Measurements from ENCODE around the gene MED13L. TPM values are rescaled to one million over a fixed set of nuclear protein-coding genes. Genes with fewer than 3 reads are reported as not detected.

The MED13L gene
- total and polyA plus RNA-seq, 2 donors (not counting 1 experiment from before 2014, with no cell fraction given), result 20.3 to 207 TPM

DNA sequence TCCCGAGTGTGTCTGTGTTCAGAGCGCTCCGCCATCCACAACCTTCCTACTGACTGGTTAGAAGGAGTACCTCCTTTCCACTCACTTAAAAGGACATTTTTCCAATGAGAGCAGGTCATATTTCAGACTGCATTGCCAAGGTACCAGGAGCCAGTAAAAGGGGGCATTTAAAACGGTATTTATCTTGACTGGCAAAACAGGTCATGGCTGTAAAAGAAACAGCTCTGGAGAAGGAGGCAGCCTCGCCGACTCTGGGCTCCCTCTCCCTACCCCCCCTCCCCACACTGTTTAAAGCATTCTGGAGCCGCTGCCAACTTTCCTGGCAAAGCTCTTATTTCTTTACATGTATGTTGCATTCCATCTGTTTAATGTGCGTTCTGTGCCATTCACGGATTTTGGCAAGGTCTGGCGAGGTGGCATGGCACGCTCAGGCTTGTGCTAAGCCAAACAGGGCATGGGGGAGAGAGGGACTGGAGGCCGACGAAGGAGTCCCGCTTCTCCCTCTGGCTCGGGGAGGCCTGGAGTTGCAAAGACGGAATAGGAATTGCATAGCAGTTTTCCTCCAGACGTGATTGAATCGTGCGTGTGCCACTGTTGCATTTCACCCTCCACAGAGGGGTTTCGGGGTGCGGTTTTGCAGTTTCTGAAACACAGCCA lies 41.2 kb upstream of the MED13L start:
- no peak overlapping the region for H3K9ac ChIP-seq (ENCODE audit: low read length)
- DNase-seq (no peak), ATAC-seq (ENCODE audit: low read depth) (no peak)
- intact Hi-C loops (cut with micrococcal nuclease), result no loop called here
- H3K4me3 ChIP-seq (ENCODE audit: control extremely low read depth in 1 of 5, extremely low read depth in 1 of 5, insufficient read depth in 1 of 5, low read depth in 2 of 5, low read length in 4 of 5), result no peak overlapping the region
- no peak overlapping the region for H2AFZ ChIP-seq (ENCODE audit: insufficient read depth, low read depth, low read length, poor library complexity, severe bottlenecking)
- CTCF ChIA-PET, result interaction anchor here (1.0 kb wide), 1 partner anchor 16 kb away, joined by 3 read pairs; no protein-coding TSS in a partner anchor
- Mint-ChIP-seq H3K4me1 (peaks cover 21% of the 10 kb centered on the region), H3K9me3 (ENCODE audit: insufficient read depth) (no peaks in the 10 kb centered on the region), H3K27me3 (peaks cover 3% of the 10 kb centered on the region), H3K27ac (no peak overlapping the region), H3K4me3 (no peak overlapping the region)
- H3K9me3 ChIP-seq (ENCODE audit: control extremely low read depth in 1 of 3, control insufficient read depth in 2 of 3, insufficient read depth in 1 of 3, low read length in 2 of 3), result no peaks in the 10 kb centered on the region
- 96% methylated on average over 21 of the region's 21 CpGs for WGBS (ENCODE audit: insufficient coverage)
- H4K20me1 ChIP-seq (ENCODE audit: control insufficient read depth, insufficient read depth, low read length, poor library complexity, severe bottlenecking), result no peaks in the 10 kb centered on the region
- peaks cover 18 to 20% of the 10 kb centered on the region in 2 donors for H3K4me1 ChIP-seq (ENCODE audit: control insufficient read depth in 2 of 2, insufficient read depth in 2 of 2, low read length in 2 of 2)
- no peaks in the 10 kb centered on the region for H3K79me2 ChIP-seq (ENCODE audit: control insufficient read depth, insufficient read depth, low read length)
- H3K27me3 ChIP-seq (replicated peaks in 1 of 4; ENCODE audit: control extremely low read depth in 1 of 4, control insufficient read depth in 3 of 4, insufficient read depth in 4 of 4, low read length in 3 of 4), result no peaks in the 10 kb centered on the region
- H3K4me2 ChIP-seq (replicated peaks; ENCODE audit: low read depth, low read length, poor library complexity, severe bottlenecking), result no peak overlapping the region
- no peaks in the 10 kb centered on the region for H3K36me3 ChIP-seq (replicated peaks in 1 of 2; ENCODE audit: control extremely low read depth in 1 of 2, control insufficient read depth in 1 of 2, extremely low read depth in 1 of 2, insufficient read depth in 2 of 2, low read length in 1 of 2)
- TF ChIP-seq CTCF (IDR thresholded peaks at IDR 0.05) (no peak), EZH2 (IDR thresholded peaks at IDR 0.05; ENCODE audit: borderline replicate concordance, insufficient read depth, low read depth, low read length, poor library complexity, severe bottlenecking) (no peak)
- POLR2A ChIA-PET, result no interaction called here
- no peak overlapping the region for H3K27ac ChIP-seq (ENCODE audit: low read length in 2 of 2)

DNA sequence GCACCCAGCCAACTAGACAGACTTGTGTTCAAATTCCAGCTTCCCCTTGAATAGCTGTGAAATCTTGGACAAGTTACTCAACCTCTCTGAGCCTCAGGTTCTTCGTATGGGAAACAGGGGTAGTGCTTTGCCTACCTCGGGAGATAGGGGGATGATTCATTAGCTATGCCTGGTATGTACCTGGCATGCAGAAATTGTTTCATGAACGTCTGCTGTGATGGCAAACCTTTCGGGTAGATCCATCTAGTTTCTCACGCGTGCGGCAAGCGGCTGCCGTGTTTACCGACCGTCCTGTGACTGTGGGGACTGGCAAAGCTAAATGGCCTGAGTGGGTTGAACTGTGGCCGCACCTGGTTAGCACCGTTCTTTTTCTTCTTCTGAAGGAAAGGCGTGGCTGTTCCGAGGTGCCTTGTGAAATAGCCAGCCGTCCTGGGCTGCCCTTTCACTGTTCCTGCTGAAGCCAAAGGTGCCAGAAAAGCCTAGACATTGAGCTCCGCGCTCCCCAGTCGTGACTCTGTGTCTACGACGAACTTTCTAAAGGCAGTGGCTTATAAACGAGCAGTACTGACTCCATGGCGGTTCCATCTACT lies 40.6 kb upstream of the MED13L start:
- Mint-ChIP-seq H3K4me1 (peaks cover 17% of the 10 kb centered on the region), H3K27ac (peak overlapping the region; percentile 46), H3K9me3 (ENCODE audit: insufficient read depth) (no peaks in the 10 kb centered on the region), H3K4me3 (no peak overlapping the region), H3K27me3 (peaks cover 3% of the 10 kb centered on the region)
- TF ChIP-seq EZH2 (IDR thresholded peaks at IDR 0.05; ENCODE audit: borderline replicate concordance, insufficient read depth, low read depth, low read length, poor library complexity, severe bottlenecking), result no peak
- no peak for TF ChIP-seq CTCF (IDR thresholded peaks at IDR 0.05)
- ChIA-PET POLR2A (no interaction called here), CTCF (interaction anchor here (1.0 kb wide), 1 partner anchor 16 kb away, joined by 3 read pairs; no protein-coding TSS in a partner anchor)
- no peak overlapping the region for H3K4me2 ChIP-seq (replicated peaks; ENCODE audit: low read depth, low read length, poor library complexity, severe bottlenecking)
- H3K9me3 ChIP-seq (ENCODE audit: control extremely low read depth in 1 of 3, control insufficient read depth in 2 of 3, insufficient read depth in 1 of 3, low read length in 2 of 3), result no peaks in the 10 kb centered on the region
- no peaks in the 10 kb centered on the region for H3K27me3 ChIP-seq (replicated peaks in 1 of 4; ENCODE audit: control extremely low read depth in 1 of 4, control insufficient read depth in 3 of 4, insufficient read depth in 4 of 4, low read length in 3 of 4)
- intact Hi-C loops (cut with micrococcal nuclease), result no loop called here
- H3K4me3 ChIP-seq (ENCODE audit: control extremely low read depth in 1 of 5, extremely low read depth in 1 of 5, insufficient read depth in 1 of 5, low read depth in 2 of 5, low read length in 4 of 5), result no peak overlapping the region
- no peaks in the 10 kb centered on the region for H4K20me1 ChIP-seq (ENCODE audit: control insufficient read depth, insufficient read depth, low read length, poor library complexity, severe bottlenecking)
- DNase-seq (no peak), ATAC-seq (ENCODE audit: low read depth) (no peak)
- no peaks in the 10 kb centered on the region for H3K36me3 ChIP-seq (replicated peaks in 1 of 2; ENCODE audit: control extremely low read depth in 1 of 2, control insufficient read depth in 1 of 2, extremely low read depth in 1 of 2, insufficient read depth in 2 of 2, low read length in 1 of 2)
- 97% methylated on average over 23 of the region's 23 CpGs for WGBS (ENCODE audit: insufficient coverage)
- H3K27ac ChIP-seq (ENCODE audit: low read length in 2 of 2), result no peak overlapping the region
- H3K9ac ChIP-seq (ENCODE audit: low read length), result no peak overlapping the region
- H3K4me1 ChIP-seq (ENCODE audit: control insufficient read depth in 2 of 2, insufficient read depth in 2 of 2, low read length in 2 of 2), result peaks cover 15 to 17% of the 10 kb centered on the region in 2 donors
- no peaks in the 10 kb centered on the region for H3K79me2 ChIP-seq (ENCODE audit: control insufficient read depth, insufficient read depth, low read length)
- H2AFZ ChIP-seq (ENCODE audit: insufficient read depth, low read depth, low read length, poor library complexity, severe bottlenecking), result no peak overlapping the region

Data from B cell (primary cell).